ENCODE results near the gene DUSP22.

GRCh38 chr6:349491-349921 is 57.2 kb downstream of the DUSP22 start:
- TF ChIP-seq GATA2 (IDR thresholded peaks at IDR 0.05; ENCODE audit: low read depth, low read length) (no peak), GATA3 (IDR thresholded peaks at IDR 0.05; ENCODE audit: low read depth, low read length) (no peak)

Measured in SH-SY5Y (cell line).